GM23248 (cell line): Measurements from ENCODE around the gene TNNT2. TPM values are rescaled to one million over a fixed set of nuclear protein-coding genes. Genes with fewer than 3 reads are reported as not detected.

Source experiments
- DNase-seq: peaks from one replicate; pipeline ENCODE4 v3.0.0-alpha.2; 2015
- H2AFZ ChIP-seq: fragments of 200-600 bp; sonication (generic); 2 replicates; pipeline ENCODE4 v1.6.1; 2016; ENCODE audit warnings: antibody characterized with exemption
- H3F3A ChIP-seq: fragments of 200-600 bp; sonication (generic); 2 replicates; pipeline ENCODE4 v1.6.1; 2016; ENCODE audit warnings: mild to moderate bottlenecking, antibody characterized with exemption, mixed run types; ENCODE audit not compliant: insufficient read depth
- H3K27ac ChIP-seq: fragments of 200-600 bp; sonication (generic); 2 replicates; pipeline ENCODE4 v1.5.1; 2016; ENCODE audit warnings: mild to moderate bottlenecking
- H3K27me3 ChIP-seq: fragments of 200-600 bp; sonication (generic); replicated peaks from 2 replicates; pipeline ENCODE4 v1.6.1; 2016; ENCODE audit warnings: mild to moderate bottlenecking; ENCODE audit not compliant: insufficient read depth
- H3K36me3 ChIP-seq: fragments of 200-600 bp; sonication (generic); 2 replicates; pipeline ENCODE4 v1.6.1; 2016; ENCODE audit warnings: low read depth, mild to moderate bottlenecking
- H3K4me1 ChIP-seq: fragments of 200-600 bp; sonication (generic); 2 replicates; pipeline ENCODE4 v1.6.1; 2016; ENCODE audit warnings: mild to moderate bottlenecking; ENCODE audit not compliant: insufficient read depth
- H3K4me2 ChIP-seq: fragments of 200-600 bp; sonication (generic); one replicate; pipeline ENCODE4 v1.6.1; 2016; ENCODE audit warnings: mild to moderate bottlenecking; ENCODE audit not compliant: unreplicated experiment
- H3K4me3 ChIP-seq: fragments of 200-600 bp; sonication (generic); 2 replicates; pipeline ENCODE4 v1.5.1; 2016; ENCODE audit warnings: mild to moderate bottlenecking
- H3K79me2 ChIP-seq: fragments of 200-600 bp; sonication (generic); 2 replicates; pipeline ENCODE4 v1.6.1; 2016; ENCODE audit warnings: mild to moderate bottlenecking; ENCODE audit not compliant: insufficient read depth
- H3K9ac ChIP-seq: fragments of 200-600 bp; sonication (generic); 2 replicates; pipeline ENCODE4 v1.6.1; 2016; ENCODE audit warnings: mild to moderate bottlenecking
- H3K9me2 ChIP-seq: fragments of 200-600 bp; sonication (generic); 2 replicates; pipeline ENCODE4 v1.6.1; 2016; ENCODE audit warnings: mixed run types, mild to moderate bottlenecking, moderate library complexity; ENCODE audit not compliant: insufficient read depth
- H3K9me3 ChIP-seq: fragments of 200-600 bp; sonication (generic); one replicate; pipeline ENCODE4 v1.6.1; 2017; ENCODE audit warnings: low read depth
- H4K20me1 ChIP-seq: fragments of 200-600 bp; sonication (generic); 2 replicates; pipeline ENCODE4 v1.6.0; 2016; ENCODE audit not compliant: insufficient read depth
- EZH2 ChIP-seq: fragments of 200-600 bp; sonication (generic); IDR thresholded peaks from 2 replicates; pipeline ENCODE4 v1.6.1; 2018; ENCODE audit warnings: antibody characterized with exemption, mild to moderate bottlenecking; ENCODE audit not compliant: insufficient read depth, poor library complexity, severe bottlenecking
- EZH2phosphoT487 ChIP-seq: fragments of 200-600 bp; sonication (generic); IDR thresholded peaks from 2 replicates; pipeline ENCODE4 v1.6.1; 2018; ENCODE audit warnings: antibody characterized with exemption, moderate library complexity, mild to moderate bottlenecking, low read depth; ENCODE audit not compliant: insufficient read depth
- WGBS, 2 experiments: methylation state at CpG; one replicate each; pipeline ENCODE4 v1.1.6; 2015 to 2017; ENCODE audit warnings: low lambda C conversion rate in 2 of 2, low coverage in 1 of 2; ENCODE audit errors: missing lambda C conversion rate in 2 of 2; 5-methylcytosine and 5-hydroxymethylcytosine counted together
- in situ Hi-C: fragments of 300-500 bp; cut with MboI; formaldehyde crosslinking; loops from 2 replicates; pipeline ENCODE4 v1.15.0; 2020
- polyA plus RNA-seq: library from polyadenylated mRNA; unstranded; fragments of >200 nt; fragmentation: Nextera tagmentation; extraction: Ambion mirVana; gene quantifications from 2 replicates; pipeline ENCODE4 v1.2.1, GENCODE V29; 2016
- total RNA-seq: library from RNA; depleted of rRNA; stranded (reverse); fragments of >200 nt; shearing (Covaris generic); gene quantifications from 2 replicates; pipeline ENCODE4 v1.2.3, GENCODE V29; 2014

TNNT2 gene
- total and polyA plus RNA-seq, 2 experiments from 2014 or later: not detected

GRCh38 chr1:201376464-201377374 lies 761 bp downstream of the TNNT2 start:
- Histone ChIP-seq H3K9ac (no peak overlapping the region), H3K79me2 (no peaks in the 10 kb centered on the region), H3K9me2 (no peaks in the 10 kb centered on the region), H3K4me3 (no peak overlapping the region), H3K4me2 (no peak overlapping the region), H3K27ac (no peak overlapping the region), H2AFZ (no peak overlapping the region), H3F3A (no peaks in the 10 kb centered on the region), H3K27me3 (peaks cover 38% of the 10 kb centered on the region), H3K4me1 (no peaks in the 10 kb centered on the region), H3K9me3 (no peaks in the 10 kb centered on the region), H4K20me1 (no peaks in the 10 kb centered on the region), H3K36me3 (no peaks in the 10 kb centered on the region)
- 59 to 62% methylated on average over 11 of the region's 11 CpGs for WGBS, 2 experiments
- DNase-seq: peak; percentile 60
- in situ Hi-C loops: no loop called here
- TF ChIP-seq EZH2phosphoT487: no peak
- TF ChIP-seq EZH2: no peak

DNA sequence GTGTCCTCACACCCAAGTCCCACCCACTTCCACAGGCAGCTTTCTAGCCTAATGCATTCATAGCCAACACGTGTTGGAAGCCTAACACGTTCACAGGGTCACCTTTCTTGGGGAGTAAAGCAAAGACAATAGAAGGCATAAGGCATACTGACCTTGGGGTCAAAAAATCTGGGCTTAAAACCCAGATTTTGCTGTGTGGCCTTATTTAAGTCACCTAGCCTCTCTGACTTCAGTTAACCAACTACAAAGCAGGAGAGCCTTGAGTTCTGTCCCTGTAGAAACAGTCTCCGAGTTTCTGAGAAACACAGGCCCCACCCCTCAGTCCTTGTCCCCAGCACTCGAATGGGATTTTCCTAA lies 1.4 kb downstream of the TNNT2 start:
- WGBS, 2 experiments: 22 to 27% methylated on average over 4 of the region's 4 CpGs

DNA sequence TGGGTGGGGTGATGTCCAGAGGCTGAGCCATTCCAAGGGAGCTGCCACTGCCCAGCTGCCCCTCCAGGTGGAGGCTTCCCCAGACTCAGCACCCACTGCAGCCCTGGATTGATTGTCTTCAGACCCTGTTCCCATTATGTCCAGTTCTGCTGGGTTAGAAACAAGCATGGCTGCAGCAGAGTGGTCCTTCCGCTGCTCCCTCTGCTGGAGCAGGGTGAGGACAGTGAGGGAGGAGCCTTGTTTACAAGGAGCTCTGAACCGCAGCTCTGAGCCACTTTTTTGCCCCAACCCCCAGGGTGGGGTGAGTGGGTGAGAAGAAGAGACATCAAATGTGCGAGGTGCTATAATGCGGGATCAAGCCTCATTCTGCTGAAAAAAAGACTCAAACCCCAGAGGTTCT lies 2.3 kb downstream of the TNNT2 start:
- H3K4me1 ChIP-seq: no peaks in the 10 kb centered on the region

More for the DNA sequence above, 1.4 kb downstream of the TNNT2 start:
- no peak for DNase-seq
- Histone ChIP-seq H3K79me2 (no peaks in the 10 kb centered on the region), H3K9me2 (no peaks in the 10 kb centered on the region), H3K4me3 (no peak overlapping the region), H3K27ac (no peak overlapping the region), H3K4me1 (no peaks in the 10 kb centered on the region), H3K36me3 (no peaks in the 10 kb centered on the region), H3K4me2 (no peak overlapping the region), H3K9me3 (no peaks in the 10 kb centered on the region), H4K20me1 (no peaks in the 10 kb centered on the region), H3K27me3 (peaks cover 44% of the 10 kb centered on the region), H3F3A (no peaks in the 10 kb centered on the region), H3K9ac (no peak overlapping the region), H2AFZ (no peak overlapping the region)
- no peak for TF ChIP-seq EZH2
- TF ChIP-seq EZH2phosphoT487: no peak
- in situ Hi-C loops: no loop called here

GRCh38 chr1:201374364-201374763 lies 3.1 kb downstream of the TNNT2 start:
- H3K27me3 ChIP-seq: peaks cover 54% of the 10 kb centered on the region
- no peaks in the 10 kb centered on the region for H3K9me2 ChIP-seq
- TF ChIP-seq EZH2phosphoT487 (no peak), EZH2 (no peak)
- WGBS, 2 experiments: 19 to 24% methylated on average over 7 of the region's 7 CpGs
- no peak overlapping the region for H3K4me2 ChIP-seq
- no peaks in the 10 kb centered on the region for H3K4me1 ChIP-seq
- no peak for DNase-seq
- no peaks in the 10 kb centered on the region for H3K36me3 ChIP-seq
- no peak overlapping the region for H3K4me3 ChIP-seq
- no peaks in the 10 kb centered on the region for H4K20me1 ChIP-seq
- no peak overlapping the region for H3K27ac ChIP-seq
- no peaks in the 10 kb centered on the region for H3K9me3 ChIP-seq
- in situ Hi-C loops: no loop called here
- no peak overlapping the region for H2AFZ ChIP-seq
- no peaks in the 10 kb centered on the region for H3F3A ChIP-seq
- H3K79me2 ChIP-seq: no peaks in the 10 kb centered on the region
- no peak overlapping the region for H3K9ac ChIP-seq

More for the DNA sequence above, 2.3 kb downstream of the TNNT2 start:
- Histone ChIP-seq H3K4me2 (no peak overlapping the region), H3K9ac (no peak overlapping the region), H3K27ac (no peak overlapping the region), H4K20me1 (no peaks in the 10 kb centered on the region), H3K4me3 (no peak overlapping the region), H3K36me3 (no peaks in the 10 kb centered on the region), H3F3A (no peaks in the 10 kb centered on the region), H3K27me3 (peaks cover 53% of the 10 kb centered on the region), H3K9me3 (no peaks in the 10 kb centered on the region), H3K79me2 (no peaks in the 10 kb centered on the region), H2AFZ (no peak overlapping the region), H3K9me2 (no peaks in the 10 kb centered on the region)
- TF ChIP-seq EZH2phosphoT487: no peak
- no peak for TF ChIP-seq EZH2
- WGBS, 2 experiments: 53 to 62% methylated on average over 4 of the region's 4 CpGs
- DNase-seq: peak; percentile 14
- in situ Hi-C loops: no loop called here
